WI38 (cell line): ENCODE measurements around the gene CACNG4.

Experiments
- H3K4me3 ChIP-seq: 2 replicates; pipeline ENCODE4 v1.5.1; 2011; ENCODE audit warnings: low read depth, mild to moderate bottlenecking, control low read depth, low read length
- CTCF ChIP-seq: IDR thresholded peaks from 2 replicates; pipeline ENCODE4 v1.5.1; 2012; ENCODE audit warnings: low read depth, mild to moderate bottlenecking, control low read depth, low read length

CACNG4 gene

GRCh38 chr17:67044016-67044772, 79.7 kb downstream of the CACNG4 start, which contains the start of gene CACNG1:
CACNG1 (plus strand) TSS chr17:67044554; CDS start chr17:67044661, 107 bp downstream.
- no peak within 1 kb of the TSS for H3K4me3 ChIP-seq
- TF ChIP-seq CTCF: no peak

- no peak overlapping the region for H3K4me3 ChIP-seq
- TF ChIP-seq CTCF: no peak
These were observed 80.4 kb downstream of the CACNG4 start for GRCh38 chr17:67044940-67045339.

- no peak for TF ChIP-seq CTCF
- no peak overlapping the region for H3K4me3 ChIP-seq
These were observed 81.9 kb downstream of the CACNG4 start for GRCh38 chr17:67046398-67046797.

GRCh38 chr17:67047382-67047781, 82.9 kb downstream of the CACNG4 start:
- no peak for TF ChIP-seq CTCF
- H3K4me3 ChIP-seq: no peak overlapping the region

- TF ChIP-seq CTCF: no peak
- H3K4me3 ChIP-seq: no peak overlapping the region
These were observed 84.7 kb downstream of the CACNG4 start for GRCh38 chr17:67049025-67049739.

GRCh38 chr17:67050066-67050465, 85.6 kb downstream of the CACNG4 start:
- no peak overlapping the region for H3K4me3 ChIP-seq
- no peak for TF ChIP-seq CTCF
